Right lobe of liver (tissue), 6 donors: Measurements from ENCODE around the gene PLAGL2. TPM values are rescaled to one million over a fixed set of nuclear protein-coding genes. Genes with fewer than 3 reads are reported as not detected.
"Not testable (repeated sequence)": the region's sequence is repeated elsewhere in the genome, so short reads cannot be mapped to it uniquely, and the experiment has no call there.

Source experiments
- ATAC-seq, 4 donors: fragments of 200-7000 bp; cut with Tn5 transposase; one replicate each; pipeline ENCODE4 v1.9.1; 2020; ENCODE audit warnings: mild to moderate bottlenecking in 4 of 4, moderate library complexity in 4 of 4
- DNase-seq, 3 donors: peaks; one replicate each; pipeline ENCODE4 v3.0.0-alpha.2; 2020
- H3K27ac ChIP-seq, 3 donors: fragments of 200-600 bp; one replicate each; pipeline ENCODE4 v1.8.0; 2022
- H3K27me3 ChIP-seq, 2 donors: fragments of 200-600 bp; one replicate each; pipeline ENCODE4 v1.8.0; 2022
- H3K36me3 ChIP-seq, 4 donors: fragments of 200-600 bp; sonication (generic) in 1 of 4; one replicate each; pipeline versions ENCODE4 v1.5.1 to v1.8.0; 2017 to 2022; ENCODE audit warnings: control low read depth in 1 of 4
- H3K4me1 ChIP-seq, 4 donors: fragments of 200-600 bp; sonication (generic) in 1 of 4; one replicate each; pipeline versions ENCODE4 v1.5.1 to v1.8.0; 2017 to 2022; ENCODE audit warnings: control low read depth in 1 of 4
- H3K4me3 ChIP-seq, 3 donors: fragments of 200-600 bp; one replicate each; pipeline ENCODE4 v1.8.0; 2022
- H3K9me3 ChIP-seq, 4 donors: fragments of 200-600 bp; sonication (generic) in 1 of 4; one replicate each; pipeline versions ENCODE4 v1.5.1 to v1.8.0; 2017 to 2022; ENCODE audit warnings: control low read depth in 1 of 4
- CTCF ChIP-seq, 4 donors: fragments of 200-600 bp in 3 of 4; fragments of 450-650 bp in 1 of 4; IDR thresholded peaks; one replicate each; pipeline versions ENCODE4 v1.5.1 to v1.8.0; 2016 to 2022; ENCODE audit warnings: antibody characterized with exemption in 4 of 4, mild to moderate bottlenecking in 2 of 4
- POLR2A ChIP-seq: fragments of 450-650 bp; IDR thresholded peaks from one replicate; pipeline ENCODE4 v1.6.1; 2017; ENCODE audit warnings: antibody characterized with exemption, mild to moderate bottlenecking
- WGBS: methylation state at CpG from one replicate; pipeline ENCODE4 v1.1.6; 2018; ENCODE audit warnings: low coverage, low lambda C conversion rate; ENCODE audit not compliant: insufficient coverage; ENCODE audit errors: missing lambda C conversion rate; 5-methylcytosine and 5-hydroxymethylcytosine counted together
- intact Hi-C, 2 donors: fragments of 100-400 bp; cut with DNase I; formaldehyde crosslinking; loops; one replicate each; pipeline versions ENCODE4 v1.11.2 to v1.14.1; 2022
- total RNA-seq, 6 experiments: library from RNA; depleted of rRNA in 2 of 6; stranded (reverse); fragments of >200 nt in 2 of 6; fragmentation: NEBNext Ultra II Directional in 3 of 6; extraction: Animal tissue kit (Norgen Biotek cat#: 25700) in 3 of 6; gene quantifications; one replicate each; pipeline versions ENCODE4 v1.1.0 to v1.2.4, GENCODE V29; 2016 to 2023
- donor health status: DM: no; HTN: yes; CAD: no.
- donor health status: DM: no; HTN: no; CAD: no.
- donor health status: DM: no; HTN: no; CAD: no.
- donor health status: DM: no; HTN: yes; CAD: no.
- donor health status: DM: no; HTN: yes; CAD: no.

The PLAGL2 gene
- total RNA-seq, 6 experiments from 2014 or later: 1.5 to 3.1 (median 2.4) TPM

- H3K4me1 ChIP-seq: peaks cover 0 to 18% (median 9%) of the 10 kb centered on the region in 4 donors
- intact Hi-C loops: no loop called here
- TF ChIP-seq POLR2A (no peak), CTCF (IDR thresholded peaks at IDR 0.05) (no peak)
- no peak overlapping the region for H3K4me3 ChIP-seq
- ATAC-seq: no peak
- no peaks in the 10 kb centered on the region for H3K27me3 ChIP-seq
- WGBS: 84% methylated on average over 3 of the region's 4 CpGs
- H3K36me3 ChIP-seq: peaks cover 0 to 52% (median 12%) of the 10 kb centered on the region in 4 donors
- H3K9me3 ChIP-seq: no peaks in the 10 kb centered on the region
- DNase-seq: no peak
- no peak overlapping the region for H3K27ac ChIP-seq
These were observed 8.5 kb downstream of the PLAGL2 start for GRCh38 chr20:32199006-32199405.

- H3K9me3 ChIP-seq, ATAC-seq, intact Hi-C loops, H3K4me3 ChIP-seq, H3K27me3 ChIP-seq, H3K27ac ChIP-seq, DNase-seq: not testable (repeated sequence)
- Histone ChIP-seq H3K4me1 (peaks cover 0 to 17% (median 7%) of the 10 kb centered on the region in 4 donors), H3K36me3 (peaks cover 0 to 52% (median 12%) of the 10 kb centered on the region in 4 donors)
- WGBS: 85% methylated on average over 4 of the region's 20 CpGs
These were observed 10.4 kb downstream of the PLAGL2 start for GRCh38 chr20:32197136-32197535.

GRCh38 chr20:32196613-32197012, 10.9 kb downstream of the PLAGL2 start:
- ATAC-seq, intact Hi-C loops, H3K9me3 ChIP-seq, H3K4me3 ChIP-seq, H3K27me3 ChIP-seq, DNase-seq: not testable (repeated sequence)
- Histone ChIP-seq H3K36me3 (peaks cover 0 to 49% (median 11%) of the 10 kb centered on the region in 4 donors), H3K27ac (peak overlapping the region in 2 of 3 donors; percentile 60 to 66), H3K4me1 (peaks cover 0 to 17% (median 7%) of the 10 kb centered on the region in 4 donors)
- WGBS: 92% methylated on average over 7 of the region's 11 CpGs

- ATAC-seq (peak; percentile 92 to 95 (median 94)), DNase-seq (peak; percentile 43 to 89 (median 77))
- peaks cover 0 to 20% (median 8%) of the 10 kb centered on the region in 4 donors for H3K4me1 ChIP-seq
- TF ChIP-seq CTCF (IDR thresholded peaks at IDR 0.05) (no peak), POLR2A (no peak)
- intact Hi-C loops: no loop called here
- H3K9me3 ChIP-seq: no peaks in the 10 kb centered on the region
- WGBS: 28% methylated on average over 7 of the region's 7 CpGs
- peak overlapping the region in 2 of 3 donors; percentile 66 to 82 for H3K27ac ChIP-seq
- no peak overlapping the region for H3K4me3 ChIP-seq
- H3K27me3 ChIP-seq: no peaks in the 10 kb centered on the region
- peaks cover 0 to 39% (median 7%) of the 10 kb centered on the region in 4 donors for H3K36me3 ChIP-seq
These were observed 12.0 kb downstream of the PLAGL2 start for GRCh38 chr20:32195581-32195980.

- DNase-seq (peak in 1 of 3 donors; percentile 1), ATAC-seq (no peak)
- intact Hi-C loops: no loop called here
- peaks cover 0 to 33% (median 8%) of the 10 kb centered on the region in 4 donors for H3K4me1 ChIP-seq
- H3K36me3 ChIP-seq: peaks cover 0 to 25% (median 3%) of the 10 kb centered on the region in 4 donors
- no peak overlapping the region for H3K4me3 ChIP-seq
- no peaks in the 10 kb centered on the region for H3K27me3 ChIP-seq
- H3K9me3 ChIP-seq: no peaks in the 10 kb centered on the region
- TF ChIP-seq CTCF (IDR thresholded peaks at IDR 0.05) (no peak), POLR2A (no peak)
- WGBS: 67% methylated on average over 4 of the region's 6 CpGs
- no peak overlapping the region for H3K27ac ChIP-seq
These were observed 13.5 kb downstream of the PLAGL2 start for GRCh38 chr20:32193996-32194395.

- Histone ChIP-seq H3K4me1 (peaks cover 0 to 33% (median 8%) of the 10 kb centered on the region in 4 donors), H3K36me3 (peaks cover 0 to 20% (median 2%) of the 10 kb centered on the region in 4 donors)
- peak in 1 of 3 donors; percentile 25 for DNase-seq
- H3K27me3 ChIP-seq, H3K27ac ChIP-seq, H3K9me3 ChIP-seq, ATAC-seq, intact Hi-C loops, H3K4me3 ChIP-seq: not testable (repeated sequence)
- 84% methylated on average over 5 of the region's 5 CpGs for WGBS
These were observed 14.2 kb downstream of the PLAGL2 start for GRCh38 chr20:32193336-32193735.
